CD4-positive, alpha-beta T cell treated with Interleukin-1 beta for 1 hour (primary cell): ENCODE measurements around the gene KLHDC4.
A peak's percentile ranks its signal among the peaks of the same experiment; 100 is the strongest.

ENCODE experiments used
- DNase-seq, 2 donors: peaks; one replicate each; pipeline ENCODE4 v3.0.0-alpha.2; 2020 to 2022

The KLHDC4 gene

DNA sequence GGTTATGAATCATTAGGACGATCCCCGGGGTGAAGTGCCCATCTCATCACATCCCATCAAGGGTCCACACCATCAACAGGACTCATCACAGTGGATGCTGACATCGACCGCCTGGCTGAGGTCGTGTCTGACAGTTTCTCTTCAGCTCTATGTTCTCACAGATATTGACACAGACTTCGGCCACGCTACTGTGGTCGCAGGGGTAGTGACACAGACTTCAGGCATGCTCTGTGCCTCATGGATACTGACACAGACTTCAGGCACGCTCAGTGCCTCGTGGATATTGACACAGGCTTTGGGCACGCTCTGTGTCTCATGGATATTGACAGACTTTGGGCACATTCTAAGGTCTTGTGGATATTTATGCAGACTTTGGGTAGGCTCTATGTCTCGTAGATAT is 50.1 kb downstream of the KLHDC4 start:
- DNase-seq = no peak

DNA sequence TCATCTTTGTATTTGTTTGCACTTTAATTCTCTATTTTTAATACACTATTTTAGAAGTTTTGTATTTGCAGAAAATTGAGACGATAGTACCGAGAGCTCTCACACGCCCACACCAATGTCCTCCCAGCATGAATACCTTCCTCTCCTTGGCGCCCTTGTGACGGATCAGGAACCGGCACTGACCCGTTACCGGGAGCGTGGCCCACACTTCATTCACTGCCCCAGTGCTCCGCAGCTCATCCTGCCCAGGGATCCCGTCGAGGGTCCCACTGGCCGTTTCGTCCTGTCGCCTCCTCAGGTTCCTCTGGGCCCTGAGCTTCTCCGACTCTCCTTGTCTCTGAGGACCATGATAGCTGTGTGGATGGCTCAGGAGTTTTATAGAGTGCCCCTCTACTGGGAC is 50.6 kb downstream of the KLHDC4 start:
- no peak for DNase-seq

DNA sequence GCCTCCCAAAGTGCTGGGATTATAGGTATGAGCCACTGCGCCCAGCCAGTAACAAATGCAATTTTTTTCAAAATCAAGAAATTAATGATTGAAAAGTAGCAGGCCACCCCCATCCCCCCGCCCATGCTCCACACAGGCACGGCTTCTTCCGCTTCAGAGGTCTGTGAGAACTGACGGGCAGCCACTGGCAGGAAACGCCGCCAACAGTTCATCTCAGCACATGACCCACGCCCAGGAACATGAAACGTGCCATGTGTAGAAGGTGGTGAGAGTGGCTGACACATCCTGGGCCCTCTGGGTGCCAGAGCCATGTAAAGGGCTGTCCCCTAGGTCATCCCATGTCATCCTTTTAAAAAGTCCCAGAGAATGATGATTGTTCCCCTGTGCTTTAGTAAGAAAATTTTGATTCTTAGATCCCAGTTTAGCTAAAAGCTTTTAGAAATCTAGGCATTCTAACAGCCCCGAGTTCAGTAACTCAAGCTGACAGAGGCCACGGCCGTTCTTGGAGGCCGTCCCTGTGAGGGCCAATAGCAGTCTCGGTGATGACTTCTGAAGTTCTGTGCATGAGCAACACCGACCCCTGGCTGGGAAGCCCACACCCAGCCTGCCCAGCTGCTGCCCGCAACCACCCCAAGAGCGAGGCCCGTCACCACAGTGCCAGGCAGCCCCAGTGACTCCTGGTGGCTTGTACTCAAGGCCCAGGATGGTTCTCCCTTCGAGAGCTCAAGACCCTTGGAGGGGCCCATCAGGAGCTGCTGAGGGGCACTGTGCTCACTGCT is 52.1 kb downstream of the KLHDC4 start:
- DNase-seq = peak; percentile 54 to 69

DNA sequence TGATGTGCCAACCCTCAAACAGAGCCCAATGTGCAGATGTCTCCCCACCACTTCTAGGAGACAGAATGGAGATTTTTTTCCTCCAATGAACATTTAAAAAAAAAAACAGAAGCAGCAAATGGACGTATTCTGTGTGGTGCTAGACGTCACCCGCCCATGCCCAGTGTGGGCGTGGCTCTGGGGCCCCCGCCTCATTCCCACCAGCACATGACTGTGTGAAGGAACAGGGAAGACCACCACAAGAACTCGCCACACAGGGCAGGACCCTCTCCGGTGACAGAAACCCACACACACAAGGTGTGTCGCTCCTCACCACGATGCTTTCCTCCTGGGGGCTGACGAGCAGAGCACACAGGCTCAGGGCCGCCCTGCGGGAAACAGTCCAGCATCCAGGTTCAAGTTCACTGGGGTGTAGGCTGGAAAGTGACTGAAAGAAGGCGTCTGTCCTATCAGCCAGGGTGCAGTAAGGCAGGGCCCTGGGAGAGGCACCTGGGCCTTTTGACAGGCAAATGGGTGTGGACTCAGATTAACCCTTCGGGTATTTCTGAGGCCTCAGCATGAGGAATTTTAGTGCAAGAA is 53.5 kb downstream of the KLHDC4 start:
- no peak for DNase-seq

DNA sequence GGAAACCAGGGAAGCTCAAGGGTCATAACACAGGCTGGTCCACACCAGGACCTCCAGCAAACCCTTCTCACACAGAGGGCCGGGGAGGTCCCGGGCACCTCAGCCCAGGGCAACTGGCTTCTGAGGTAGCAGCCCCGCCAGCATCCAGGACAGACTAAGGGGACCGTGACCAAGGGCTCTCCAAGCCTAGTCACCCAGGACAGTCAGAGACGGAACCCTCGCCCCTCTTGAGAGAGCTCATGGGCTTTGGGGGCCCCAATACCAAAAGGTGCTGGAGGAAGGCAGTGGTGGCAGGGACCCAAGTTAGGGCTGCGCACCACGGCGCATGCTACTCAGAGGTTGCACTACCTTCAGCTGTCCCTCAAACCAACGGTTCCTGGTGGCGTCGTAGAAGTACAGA is 54.9 kb downstream of the KLHDC4 start:
- DNase-seq = no peak

GRCh38 chr16:87709677-87710076 is 56.1 kb downstream of the KLHDC4 start:
- no peak for DNase-seq

GRCh38 chr16:87708881-87709638 is 56.7 kb downstream of the KLHDC4 start:
- no peak for DNase-seq

DNA sequence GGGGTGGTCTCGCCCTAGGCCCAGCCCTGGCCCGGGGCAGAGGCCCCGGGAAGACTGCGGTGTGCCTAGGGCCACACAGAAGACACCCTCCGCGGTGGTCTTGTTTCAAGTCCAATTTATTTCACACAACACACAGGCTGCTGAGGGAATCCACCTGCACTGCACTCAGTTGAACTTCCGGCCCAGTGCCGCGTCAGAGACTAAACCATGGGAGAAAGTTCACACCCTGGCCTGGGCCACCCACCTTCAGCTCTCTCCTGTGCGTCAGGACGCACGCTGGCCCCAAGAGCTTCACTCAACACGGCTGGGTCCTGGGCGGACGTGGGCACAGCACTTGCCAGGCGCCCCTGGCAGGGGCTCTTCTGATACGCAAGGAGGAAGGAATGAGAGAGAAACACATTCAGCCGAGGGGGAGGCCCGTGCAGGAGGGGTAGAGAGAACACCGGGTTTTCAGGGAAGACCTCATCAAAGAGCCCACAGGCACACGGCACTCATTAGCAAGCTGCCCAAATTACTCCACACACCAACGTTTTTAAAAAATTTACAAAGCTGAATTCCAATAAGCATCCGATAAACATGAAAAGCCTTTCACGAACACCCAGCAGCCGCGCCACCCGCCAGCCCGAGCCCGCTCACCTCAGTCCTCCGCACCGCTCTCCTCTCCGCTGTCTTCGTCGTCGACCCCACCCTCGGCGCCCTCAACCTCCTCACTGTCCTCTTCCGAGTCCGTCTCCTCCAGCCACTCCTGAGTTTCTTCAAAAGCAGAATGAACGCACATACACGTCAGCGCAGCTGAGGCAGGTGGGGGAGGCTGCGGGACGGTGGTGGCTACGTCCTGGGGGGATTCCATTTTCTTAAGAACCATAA is 57.8 kb downstream of the KLHDC4 start:
- DNase-seq = no peak

DNA sequence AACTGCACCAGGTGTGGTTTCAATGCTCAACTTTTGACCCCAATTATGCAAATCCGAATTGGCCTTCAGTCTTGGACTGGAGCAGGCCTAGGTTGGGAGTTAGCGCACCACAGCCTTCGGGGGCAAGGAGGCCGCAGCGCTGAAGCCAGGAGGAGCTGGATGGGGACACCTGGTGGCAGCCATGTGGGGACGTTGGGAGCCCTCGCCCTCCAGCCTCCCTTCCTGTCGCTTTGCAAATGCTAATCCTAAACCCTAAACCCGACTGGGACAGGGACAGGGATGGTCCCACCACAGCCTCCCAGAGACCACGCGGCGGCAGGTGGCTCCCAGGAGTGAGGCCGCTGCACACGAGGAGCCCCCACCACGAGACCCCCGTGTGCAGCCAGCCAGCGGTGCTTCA is 58.7 kb downstream of the KLHDC4 start:
- no peak for DNase-seq

DNA sequence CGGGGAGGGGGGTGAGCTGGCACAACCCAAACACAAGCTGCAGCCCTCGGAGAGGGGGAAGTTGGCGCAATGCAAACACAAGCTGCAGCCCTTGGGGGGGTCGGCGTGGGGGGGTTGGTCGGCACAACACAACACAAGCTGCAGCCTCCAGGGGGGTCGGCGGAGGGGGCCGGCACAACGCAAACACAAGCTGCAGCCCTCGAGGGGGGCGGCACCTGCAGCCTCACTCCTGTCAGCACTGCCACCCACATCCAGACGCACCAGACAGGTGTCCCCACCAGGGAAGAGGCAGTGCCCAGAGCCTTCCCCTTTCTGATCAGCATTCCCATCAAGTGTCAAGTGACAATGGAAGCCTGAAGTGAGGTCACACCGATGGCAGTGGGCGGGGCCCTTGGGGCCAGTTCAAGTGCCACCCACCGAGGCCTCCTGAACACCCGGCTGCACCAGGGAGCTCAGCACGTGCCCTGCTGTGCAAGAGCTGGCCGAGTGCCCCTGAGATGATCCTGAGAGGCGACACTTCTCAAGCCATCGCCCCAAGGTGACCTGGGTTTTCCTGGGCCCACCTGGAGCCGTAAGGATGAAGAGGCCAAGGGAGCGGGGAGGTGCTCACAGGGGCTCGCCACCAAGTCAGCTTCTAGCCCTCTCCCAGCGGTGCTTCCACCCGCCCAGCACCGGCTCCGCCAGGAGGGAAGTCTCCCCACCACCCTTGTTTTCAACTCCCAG is 59.3 kb downstream of the KLHDC4 start:
- DNase-seq = no peak

DNA sequence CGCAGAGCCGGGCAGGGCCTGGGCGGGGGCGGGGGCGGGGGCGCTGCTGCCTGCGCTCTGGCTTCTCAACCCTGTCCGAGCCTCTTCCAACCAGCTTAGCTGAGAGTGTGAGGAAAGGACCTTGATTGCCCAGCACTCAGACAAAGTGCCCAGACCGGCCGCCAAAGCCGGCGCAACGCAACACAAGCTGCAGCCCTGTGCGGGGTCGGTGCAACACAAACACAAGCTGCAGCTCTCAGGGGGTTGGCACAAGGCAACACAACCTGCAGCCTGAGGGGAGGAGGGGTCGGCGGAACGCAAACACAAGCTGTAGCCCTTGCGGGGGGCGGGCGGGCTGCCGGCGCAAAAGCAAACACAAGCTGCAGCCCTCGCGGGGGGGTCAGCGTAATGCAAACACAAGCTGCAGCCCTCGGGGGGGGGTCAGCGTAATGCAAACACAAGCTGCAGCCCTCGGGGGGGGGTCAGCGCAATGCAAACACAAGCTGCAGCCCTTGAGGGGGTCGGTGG is 60.0 kb downstream of the KLHDC4 start:
- no peak for DNase-seq

DNA sequence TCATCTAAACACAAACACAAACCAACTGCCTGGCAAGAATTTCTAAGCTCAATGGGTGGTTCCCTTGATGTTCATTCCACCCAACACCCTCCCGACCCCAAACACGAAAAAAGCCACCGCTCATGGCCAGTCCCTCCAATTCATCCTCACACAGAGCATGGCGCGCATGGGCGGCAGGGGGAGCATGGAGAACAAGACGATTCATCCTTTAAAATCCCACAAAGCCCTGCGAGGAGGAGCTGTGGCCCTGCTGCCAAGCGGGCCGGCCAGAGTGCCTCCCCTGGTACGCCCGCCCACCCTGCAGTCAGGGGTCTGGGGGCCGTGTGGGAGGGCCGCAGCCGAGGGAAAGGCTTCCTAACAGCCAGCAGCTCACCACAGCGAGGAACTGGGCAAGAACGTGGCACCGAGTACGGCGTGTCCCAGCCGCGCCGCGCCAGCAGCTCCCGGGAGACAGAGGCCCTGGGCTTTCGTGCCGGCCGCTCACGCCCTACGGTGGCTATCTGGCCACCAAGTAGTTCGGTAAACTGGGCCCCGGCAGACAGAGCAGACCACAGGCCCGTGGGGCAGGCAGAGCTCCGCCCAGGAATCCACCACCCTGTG is 60.9 kb downstream of the KLHDC4 start:
- DNase-seq = no peak

- DNase-seq = no peak
Measured at GRCh38 chr16:87703835-87704375, 61.9 kb downstream of the KLHDC4 start.

- no peak for DNase-seq
Measured at GRCh38 chr16:87703071-87703470, 62.7 kb downstream of the KLHDC4 start.

DNA sequence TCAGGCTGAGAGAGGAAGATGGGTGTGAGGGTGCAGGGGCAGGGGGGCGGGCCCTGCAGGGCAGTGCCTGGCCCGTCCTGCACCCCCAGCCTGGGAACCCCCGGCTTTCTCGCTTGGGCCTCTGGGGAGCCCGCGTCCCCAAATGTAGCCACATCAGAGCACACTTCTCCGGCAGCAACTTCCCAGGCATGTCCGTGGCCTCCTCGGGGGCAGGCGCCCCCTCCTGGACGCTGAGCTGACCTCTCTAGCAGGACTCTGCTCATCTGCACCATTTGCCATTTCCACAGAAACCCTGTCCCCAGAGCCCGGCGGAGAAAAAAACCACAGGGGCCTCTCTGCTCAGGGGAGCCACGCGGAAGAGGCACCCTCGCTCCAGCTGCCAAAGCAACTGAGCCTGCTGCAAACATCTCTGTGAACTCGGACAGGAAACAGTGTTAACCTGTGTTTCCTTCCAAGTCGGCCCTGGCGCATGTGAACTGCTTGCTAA is 63.4 kb downstream of the KLHDC4 start:
- peak; percentile 32 to 47 for DNase-seq

DNA sequence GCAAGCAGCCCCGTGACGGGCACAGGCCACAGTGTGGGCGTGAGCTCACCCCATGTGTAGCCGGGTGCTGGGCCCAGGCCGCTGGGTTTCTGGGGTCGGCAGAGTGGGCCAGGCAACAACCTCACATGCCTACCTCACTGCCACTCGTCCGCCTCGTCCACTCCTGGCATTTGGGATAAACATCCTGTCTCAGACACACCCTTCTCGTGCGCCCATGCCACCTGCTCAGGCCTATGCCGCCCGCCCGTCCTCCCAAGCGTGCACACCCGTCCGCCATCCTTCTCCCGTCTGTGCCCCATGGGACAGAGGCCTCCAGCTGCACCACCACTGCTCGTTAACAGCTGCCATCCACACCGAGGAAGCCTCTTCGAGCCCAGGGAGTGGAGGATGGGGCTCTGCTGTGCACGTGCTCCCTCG is 64.3 kb downstream of the KLHDC4 start:
- DNase-seq = peak in 1 of 2 donors; percentile 21

DNA sequence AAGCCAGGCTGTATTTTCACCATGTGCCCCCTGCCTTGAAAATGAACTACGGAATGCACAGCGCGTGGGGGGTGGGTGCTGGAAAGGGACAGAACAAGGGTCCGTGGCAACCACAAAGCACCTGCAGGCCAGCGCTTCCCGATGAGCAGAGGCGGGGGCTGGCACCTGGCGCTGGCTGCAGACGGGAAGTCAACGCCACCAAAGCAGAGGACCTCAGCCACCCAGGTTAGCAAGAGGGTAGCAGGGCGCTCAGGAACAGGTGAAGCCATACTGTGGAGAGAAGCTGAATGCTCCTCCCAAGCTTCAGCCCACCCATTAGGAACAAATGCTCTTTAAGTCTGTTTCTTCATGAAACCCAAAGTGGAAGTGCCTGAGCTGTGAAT is 64.7 kb downstream of the KLHDC4 start:
- no peak for DNase-seq

DNA sequence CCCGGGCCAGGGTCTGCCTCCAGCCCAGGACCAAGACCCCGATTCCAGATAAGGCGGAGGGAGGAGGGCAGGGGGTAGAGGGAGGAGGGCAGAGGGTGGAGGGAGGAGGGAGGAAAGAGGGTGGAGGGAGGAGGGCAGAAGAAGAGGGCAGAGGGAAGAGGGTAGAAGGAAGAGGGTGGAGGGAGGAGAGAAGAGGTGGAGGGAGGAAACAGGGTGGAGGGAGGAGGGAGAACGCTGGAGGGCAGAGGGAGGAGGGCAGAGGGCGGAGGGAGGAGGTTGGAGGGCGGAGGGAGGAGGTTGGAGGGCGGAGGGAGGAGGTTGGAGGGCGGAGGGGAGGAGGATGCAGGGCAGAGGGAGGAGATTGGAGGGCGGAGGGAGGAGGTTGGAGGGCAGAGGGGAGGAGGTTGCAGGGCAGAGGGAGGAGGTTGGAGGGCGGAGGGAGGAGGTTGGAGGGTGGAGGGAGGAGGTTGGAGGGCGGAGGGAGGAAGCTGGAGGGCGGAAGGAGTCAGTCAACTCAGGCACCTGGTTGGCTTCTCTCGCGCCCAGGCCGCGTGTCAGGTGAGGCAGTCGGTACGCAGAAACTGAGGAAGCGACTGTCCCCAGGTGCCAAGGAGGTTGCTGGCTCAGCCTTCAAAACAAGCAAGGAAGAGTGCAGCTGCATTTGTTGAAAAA is 65.2 kb downstream of the KLHDC4 start:
- peak in 1 of 2 donors; percentile 16 for DNase-seq

DNA sequence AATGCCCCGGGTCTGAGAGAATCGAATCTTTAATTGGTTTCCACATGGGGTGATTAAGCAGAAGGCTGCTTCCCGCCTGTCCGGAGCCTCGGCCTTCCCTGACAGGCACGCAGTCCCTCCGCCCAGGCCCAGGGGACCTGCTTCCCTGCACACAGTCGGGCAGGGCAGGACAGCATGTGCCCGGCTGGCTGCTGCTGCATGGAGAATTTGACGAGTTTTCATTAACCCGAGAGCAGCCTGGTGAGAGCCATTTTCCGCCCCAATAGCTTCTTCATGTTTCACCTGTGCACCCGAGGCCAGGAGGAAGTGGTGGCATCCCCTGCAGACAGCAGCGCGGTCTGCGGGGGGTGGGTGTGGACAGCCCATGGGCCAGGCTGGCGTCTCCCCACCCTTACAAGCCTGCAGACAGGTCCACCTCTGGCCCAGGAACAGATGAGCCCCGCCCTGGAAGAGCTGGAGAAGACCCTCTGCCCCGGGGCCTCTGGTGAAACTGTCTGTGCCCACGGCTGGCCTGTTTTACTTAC is 67.0 kb downstream of the KLHDC4 start:
- DNase-seq = no peak

- DNase-seq = no peak
Measured at GRCh38 chr16:87698241-87698640, 67.5 kb downstream of the KLHDC4 start.
